Measurements from ENCODE around the gene AVPR2.

Gene AVPR2

DNA sequence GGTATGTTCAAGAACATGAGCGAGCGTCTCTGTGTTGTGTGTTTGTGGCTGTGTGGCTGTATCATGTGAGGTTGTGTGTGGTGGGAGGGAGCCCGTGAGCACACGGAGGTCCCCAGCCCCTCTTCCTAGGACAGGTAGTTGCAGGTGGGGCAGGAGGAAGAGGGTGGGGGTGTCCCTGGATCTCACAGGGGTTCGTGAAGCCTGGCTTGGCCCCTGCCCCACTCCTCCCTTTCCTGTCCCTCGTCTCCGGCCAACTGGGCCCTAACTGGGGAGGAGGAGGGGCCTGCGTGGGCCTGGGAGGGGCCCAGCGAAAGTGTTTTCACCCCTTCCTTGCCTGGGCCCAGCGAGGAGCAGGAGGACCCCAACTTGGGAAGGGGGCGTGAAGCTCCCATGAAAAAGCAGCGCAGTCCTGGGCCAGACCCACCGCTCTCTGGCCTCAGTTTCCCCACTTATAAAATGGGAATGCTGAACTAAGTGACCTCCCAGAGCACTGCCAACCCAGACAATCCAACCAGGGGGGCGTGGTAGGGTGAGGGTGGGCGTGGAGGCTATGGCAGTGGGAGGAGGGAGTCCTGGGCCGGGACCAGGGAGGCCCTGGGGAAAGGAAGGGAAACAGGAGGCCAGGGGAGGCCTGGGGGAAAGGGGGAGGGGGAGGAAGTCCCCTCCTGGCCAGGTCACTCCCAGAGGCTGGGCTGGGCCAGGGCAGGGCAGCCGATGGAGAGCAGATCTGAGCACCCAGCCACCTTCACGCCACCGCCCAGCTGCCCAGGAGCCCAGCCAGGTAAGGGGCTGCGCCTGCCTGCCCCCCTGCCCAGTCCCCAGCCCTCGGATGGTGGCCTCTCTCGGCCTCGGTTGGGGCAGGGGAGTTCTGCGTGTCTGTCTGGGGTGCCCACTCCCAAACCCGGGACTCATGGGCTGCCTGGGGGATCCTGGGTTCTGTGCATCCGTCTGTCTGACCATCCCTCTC lies at the start of gene AVPR2:
Gene AVPR2 (plus strand): TSS at position 683 of the 967 bp plus-strand sequence. CDS start 473 bp downstream, outside the sequence.
- TF ChIP-seq, protein P1, sequence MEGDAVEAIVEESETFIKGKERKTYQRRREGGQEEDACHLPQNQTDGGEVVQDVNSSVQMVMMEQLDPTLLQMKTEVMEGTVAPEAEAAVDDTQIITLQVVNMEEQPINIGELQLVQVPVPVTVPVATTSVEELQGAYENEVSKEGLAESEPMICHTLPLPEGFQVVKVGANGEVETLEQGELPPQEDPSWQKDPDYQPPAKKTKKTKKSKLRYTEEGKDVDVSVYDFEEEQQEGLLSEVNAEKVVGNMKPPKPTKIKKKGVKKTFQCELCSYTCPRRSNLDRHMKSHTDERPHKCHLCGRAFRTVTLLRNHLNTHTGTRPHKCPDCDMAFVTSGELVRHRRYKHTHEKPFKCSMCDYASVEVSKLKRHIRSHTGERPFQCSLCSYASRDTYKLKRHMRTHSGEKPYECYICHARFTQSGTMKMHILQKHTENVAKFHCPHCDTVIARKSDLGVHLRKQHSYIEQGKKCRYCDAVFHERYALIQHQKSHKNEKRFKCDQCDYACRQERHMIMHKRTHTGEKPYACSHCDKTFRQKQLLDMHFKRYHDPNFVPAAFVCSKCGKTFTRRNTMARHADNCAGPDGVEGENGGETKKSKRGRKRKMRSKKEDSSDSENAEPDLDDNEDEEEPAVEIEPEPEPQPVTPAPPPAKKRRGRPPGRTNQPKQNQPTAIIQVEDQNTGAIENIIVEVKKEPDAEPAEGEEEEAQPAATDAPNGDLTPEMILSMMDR (IDR thresholded peaks at IDR 0.05; ENCODE audit: extremely low read depth, insufficient read depth, missing control alignments) = no peak
- in situ Hi-C loops (cut with MboI; ENCODE audit: low pct_unique_long_range_greater_than_20kb, low sequenced_read_pairs, unreplicated experiment) = no loop called here
- no peak for DNase-seq (ENCODE audit: low spot score)

DNA sequence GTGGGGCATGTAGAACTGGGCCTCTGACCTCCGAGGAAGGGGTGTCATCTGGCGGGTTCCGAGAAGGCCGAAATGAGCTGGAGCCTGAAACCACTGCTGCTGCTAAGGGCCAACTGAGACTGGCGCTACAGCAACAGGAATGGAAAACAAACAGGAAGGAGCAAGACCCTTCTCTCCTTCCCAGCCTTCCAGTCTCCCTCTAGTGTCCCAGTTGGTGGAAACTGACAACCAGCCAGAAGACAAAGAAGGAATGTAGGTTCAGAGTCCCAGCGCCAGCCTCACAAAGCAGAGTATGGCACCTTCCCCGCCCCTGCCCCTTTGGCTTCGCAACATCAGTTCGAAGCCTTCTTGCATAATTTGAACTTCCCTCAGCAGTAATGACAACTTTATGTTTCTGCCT lies 49.8 kb upstream of the AVPR2 start:
- in situ Hi-C loops (cut with MboI; ENCODE audit: low pct_unique_long_range_greater_than_20kb, low sequenced_read_pairs, unreplicated experiment) = no loop called here
- no peak for DNase-seq (ENCODE audit: low spot score)
- TF ChIP-seq, protein P1 (IDR thresholded peaks at IDR 0.05; ENCODE audit: extremely low read depth, insufficient read depth, missing control alignments) = no peak

- TF ChIP-seq, protein P1 (IDR thresholded peaks at IDR 0.05; ENCODE audit: extremely low read depth, insufficient read depth, missing control alignments) = no peak
- DNase-seq (ENCODE audit: low spot score) = no peak
- in situ Hi-C loops (cut with MboI; ENCODE audit: low pct_unique_long_range_greater_than_20kb, low sequenced_read_pairs, unreplicated experiment) = no loop called here
Observed at GRCh38 chrX:153857348-153857903, 47.0 kb upstream of the AVPR2 start.

DNA sequence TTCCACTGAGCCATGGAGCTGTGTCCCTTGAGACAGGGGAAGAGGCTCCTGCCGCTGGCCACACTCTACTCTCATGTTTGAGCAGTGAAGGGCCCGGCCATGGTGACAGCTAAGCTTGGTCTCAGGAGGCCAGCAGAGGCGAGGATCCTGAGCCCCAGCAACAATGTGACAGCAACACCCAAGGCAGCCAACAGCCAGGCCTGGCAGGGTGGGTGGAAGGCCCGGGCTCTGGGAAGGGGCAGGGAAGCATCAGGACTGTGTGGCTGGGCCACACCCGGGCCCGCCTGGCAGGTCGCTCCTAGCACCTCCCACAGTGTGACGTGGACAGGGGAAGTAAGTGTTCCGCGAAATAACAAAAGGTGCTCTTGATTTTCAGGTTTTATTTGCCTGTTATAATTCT lies 43.3 kb upstream of the AVPR2 start:
- DNase-seq (ENCODE audit: low spot score) = no peak
- in situ Hi-C loops (cut with MboI; ENCODE audit: low pct_unique_long_range_greater_than_20kb, low sequenced_read_pairs, unreplicated experiment) = no loop called here
- TF ChIP-seq, protein P1 (IDR thresholded peaks at IDR 0.05; ENCODE audit: extremely low read depth, insufficient read depth, missing control alignments) = no peak

GRCh38 chrX:153861733-153862310 lies 42.7 kb upstream of the AVPR2 start:
- TF ChIP-seq, protein P1 (IDR thresholded peaks at IDR 0.05; ENCODE audit: extremely low read depth, insufficient read depth, missing control alignments) = no peak
- DNase-seq (ENCODE audit: low spot score) = no peak
- in situ Hi-C loops (cut with MboI; ENCODE audit: low pct_unique_long_range_greater_than_20kb, low sequenced_read_pairs, unreplicated experiment) = no loop called here

DNA sequence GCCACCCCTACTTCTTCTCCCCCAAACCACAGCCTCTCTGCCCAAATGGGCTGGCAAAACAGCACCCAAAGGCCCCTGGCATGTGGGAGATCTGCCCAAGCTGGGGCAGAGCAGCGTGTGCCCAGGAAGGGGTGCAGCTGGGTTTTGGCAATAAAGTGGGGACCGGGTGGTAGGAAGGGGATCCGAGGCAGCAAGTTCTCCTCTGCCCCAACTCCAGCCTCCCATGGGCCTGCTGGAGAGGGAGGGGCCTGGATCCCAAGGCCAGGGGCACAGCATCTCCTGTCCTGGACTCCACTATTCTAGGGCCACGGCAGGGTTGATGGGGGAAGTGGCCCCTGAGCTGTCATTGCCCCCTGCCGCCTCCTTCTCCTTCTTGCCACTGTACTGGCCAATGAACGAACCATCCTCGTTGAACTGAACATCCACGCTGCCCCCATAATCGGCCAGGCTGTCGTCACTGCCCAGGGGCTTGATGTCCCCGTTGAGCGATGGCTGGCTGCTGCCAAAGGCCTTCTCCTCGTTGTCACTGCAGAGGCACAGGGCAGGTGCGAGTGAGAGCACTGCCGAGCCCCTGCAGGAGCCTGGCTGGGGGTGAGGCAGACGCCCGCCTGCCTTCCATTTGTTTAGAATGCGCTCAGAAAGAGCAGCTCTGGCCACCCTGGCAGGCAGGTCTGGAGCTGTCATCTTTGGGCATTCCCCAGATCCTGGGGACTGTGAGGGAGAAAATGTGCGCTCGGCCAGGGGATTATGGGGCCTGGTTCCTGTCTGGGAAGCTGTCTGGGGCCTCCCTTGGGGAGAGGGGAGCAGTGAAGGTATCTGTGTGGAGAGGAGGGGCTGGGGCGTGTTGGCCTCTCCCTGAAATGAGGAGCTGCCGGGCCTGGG lies 41.9 kb upstream of the AVPR2 start:
- in situ Hi-C loops (cut with MboI; ENCODE audit: low pct_unique_long_range_greater_than_20kb, low sequenced_read_pairs, unreplicated experiment) = no loop called here
- peak; percentile 24 for DNase-seq (ENCODE audit: low spot score)
- TF ChIP-seq, protein P1 (IDR thresholded peaks at IDR 0.05; ENCODE audit: extremely low read depth, insufficient read depth, missing control alignments) = no peak

Measured in GM13977 (cell line).